Osteocyte (in vitro differentiated cells): ENCODE data around the gene NDST3. TPM values are rescaled to one million over a fixed set of nuclear protein-coding genes. Genes with fewer than 3 reads are reported as not detected.

Experiments used
- DNase-seq: peaks from one replicate; pipeline ENCODE4 v3.0.0; 2021; ENCODE audit warnings: mixed read lengths; ENCODE audit not compliant: unreplicated experiment; ENCODE audit errors: extremely low spot score
- H3K27ac Mint-ChIP-seq: one replicate; pipeline ENCODE4 v1.8.0; 2021; ENCODE audit warnings: mild to moderate bottlenecking, mixed read lengths; ENCODE audit not compliant: unreplicated experiment
- H3K27me3 Mint-ChIP-seq: one replicate; pipeline ENCODE4 v1.8.0; 2021; ENCODE audit warnings: mixed read lengths; ENCODE audit not compliant: unreplicated experiment
- H3K36me3 Mint-ChIP-seq: one replicate; pipeline ENCODE4 v1.8.0; 2021; ENCODE audit warnings: mixed read lengths; ENCODE audit not compliant: unreplicated experiment
- H3K4me1 Mint-ChIP-seq: one replicate; pipeline ENCODE4 v1.8.0; 2021; ENCODE audit warnings: mixed read lengths; ENCODE audit not compliant: unreplicated experiment
- H3K4me3 Mint-ChIP-seq: one replicate; pipeline ENCODE4 v1.8.0; 2021; ENCODE audit warnings: mild to moderate bottlenecking, moderate library complexity, mixed read lengths; ENCODE audit not compliant: unreplicated experiment
- H3K9me3 Mint-ChIP-seq: one replicate; pipeline ENCODE4 v1.8.0; 2021; ENCODE audit warnings: mixed read lengths; ENCODE audit not compliant: unreplicated experiment
- CTCF ChIP-seq: fragments of 200-600 bp; sonication (generic); IDR thresholded peaks from 2 replicates; pipeline ENCODE4 v1.5.0; 2021; ENCODE audit warnings: antibody characterized with exemption, mild to moderate bottlenecking, moderate library complexity
- total RNA-seq: library from RNA; stranded (reverse); gene quantifications from 2 replicates; pipeline ENCODE4 v1.2.1, GENCODE V29; 2021

NDST3 gene
- total RNA-seq, 1 donor from 2014 or later, result 3.2 TPM

DNA sequence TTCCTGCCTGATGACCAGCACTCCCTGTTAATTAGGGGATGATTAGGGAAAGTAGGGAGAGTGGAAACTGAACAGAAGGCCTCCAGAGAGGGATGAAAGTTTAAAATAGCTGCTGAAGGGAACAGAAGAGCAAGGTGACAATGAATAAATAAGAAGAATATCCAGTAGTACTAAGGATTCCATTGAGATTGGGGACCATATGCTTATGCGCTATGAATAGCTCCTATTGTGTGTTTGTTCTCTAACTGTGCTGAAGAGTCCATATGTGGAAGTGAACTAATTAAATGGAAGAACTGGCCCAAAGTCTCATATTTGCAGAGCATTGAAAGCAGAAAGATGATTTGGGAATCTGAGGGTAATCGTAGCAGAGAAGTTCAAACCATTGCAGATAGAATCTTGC is 181.5 kb downstream of the NDST3 start:
- DNase-seq, result no peak
- TF ChIP-seq CTCF, result no peak
- Mint-ChIP-seq H3K4me3 (no peak overlapping the region), H3K27ac (no peak overlapping the region), H3K9me3 (no peaks in the 10 kb centered on the region), H3K4me1 (peaks cover under 1% of the 10 kb centered on the region), H3K27me3 (no peaks in the 10 kb centered on the region), H3K36me3 (peaks cover 2% of the 10 kb centered on the region)

- Mint-ChIP-seq H3K4me1 (peaks cover 8% of the 10 kb centered on the region), H3K27ac (peak overlapping the region; percentile 9), H3K9me3 (no peaks in the 10 kb centered on the region), H3K36me3 (peaks cover 2% of the 10 kb centered on the region), H3K27me3 (no peaks in the 10 kb centered on the region), H3K4me3 (no peak overlapping the region)
- no peak for TF ChIP-seq CTCF
- no peak for DNase-seq
Observed at GRCh38 chr4:118221227-118221800, 187.0 kb downstream of the NDST3 start.

- no peak for DNase-seq
- Mint-ChIP-seq H3K4me1 (peaks cover 8% of the 10 kb centered on the region), H3K27ac (no peak overlapping the region), H3K27me3 (no peaks in the 10 kb centered on the region), H3K9me3 (no peaks in the 10 kb centered on the region), H3K36me3 (no peaks in the 10 kb centered on the region), H3K4me3 (no peak overlapping the region)
- TF ChIP-seq CTCF, result peak; percentile 78
Observed at GRCh38 chr4:118224243-118224829, 190.1 kb downstream of the NDST3 start.

- no peaks in the 10 kb centered on the region for H3K9me3 Mint-ChIP-seq
- H3K27me3 Mint-ChIP-seq, result no peaks in the 10 kb centered on the region
- H3K4me3 Mint-ChIP-seq, result no peak overlapping the region
- H3K36me3 Mint-ChIP-seq, result no peaks in the 10 kb centered on the region
- peaks cover 8% of the 10 kb centered on the region for H3K4me1 Mint-ChIP-seq
- no peak overlapping the region for H3K27ac Mint-ChIP-seq
- DNase-seq, result no peak
- no peak for TF ChIP-seq CTCF
Observed at GRCh38 chr4:118225511-118225910, 191.2 kb downstream of the NDST3 start.

GRCh38 chr4:118226311-118227010 is 192.2 kb downstream of the NDST3 start:
- Mint-ChIP-seq H3K27ac (no peak overlapping the region), H3K27me3 (no peaks in the 10 kb centered on the region), H3K4me3 (no peak overlapping the region), H3K9me3 (no peaks in the 10 kb centered on the region), H3K4me1 (peaks cover 2% of the 10 kb centered on the region), H3K36me3 (no peaks in the 10 kb centered on the region)
- no peak for DNase-seq
- TF ChIP-seq CTCF, result no peak
